ENCODE data around the gene TNS1. TPM values are rescaled to one million over a fixed set of nuclear protein-coding genes. Genes with fewer than 3 reads are reported as not detected.

TNS1 gene
- total and polyA plus RNA-seq, 9 of the 15 experiments (the other 6 are each of a cell fraction or from before 2014, with no cell fraction given), result 0.13 to 2.7 (median 0.77) TPM

GRCh38 chr2:217990389-217990788 is 12.4 kb downstream of the TNS1 start:
- H3K27ac ChIP-seq (ENCODE audit: extremely low read depth, low read depth, low read length), result no peak overlapping the region
- no peak overlapping the region for H3K9ac ChIP-seq (ENCODE audit: insufficient read depth in 1 of 2, low read depth in 2 of 2, low read length in 2 of 2)
- in situ Hi-C loops (cut with MboI) (no loop called here), intact Hi-C loops (cut with micrococcal nuclease) (no loop called here)
- H3K36me3 ChIP-seq (ENCODE audit: control insufficient read depth, insufficient read depth, low read length), result no peaks in the 10 kb centered on the region
- no peaks in the 10 kb centered on the region for H3K9me1 ChIP-seq (ENCODE audit: control insufficient read depth, insufficient read depth, low read length)
- ChIA-PET POLR2A (no interaction called here), CTCF (ENCODE audit: low intra/inter-chr PET ratio) (no interaction called here)
- H4K20me1 ChIP-seq (replicated peaks; ENCODE audit: control insufficient read depth, insufficient read depth, low read length), result 0 out of 2 replicates have a peak, but pooled peaks cover 4% of the 10 kb centered on the region
- no peak overlapping the region for H3K4me2 ChIP-seq (ENCODE audit: insufficient read depth, low read length)
- ATAC-seq (no peak), DNase-seq (ENCODE audit: extremely low read depth in 1 of 4, low spot score in 3 of 4) (no peak), FAIRE-seq (no peak)
- H3K9me3 ChIP-seq (replicated peaks; ENCODE audit: control insufficient read depth, insufficient read depth, low read depth, low read length), result no peaks in the 10 kb centered on the region
- no peak overlapping the region for H2AFZ ChIP-seq (ENCODE audit: low read depth, low read length)
- no peak overlapping the region for H3K4me3 ChIP-seq
- peaks cover 0 to 25% of the 10 kb centered on the region in 2 experiments; a peak in 2 of 5 replicates for H3K27me3 ChIP-seq (ENCODE audit: control insufficient read depth in 2 of 2, insufficient read depth in 2 of 2, low read length in 2 of 2)
- TF ChIP-seq ZNF551 (CRISPR knock-in tag; IDR thresholded peaks at IDR 0.05) (no peak), ATF3 (IDR thresholded peaks at IDR 0.05) (no peak), ATF3 (CRISPR knock-in tag; conservative IDR thresholded peaks at IDR 0.05) (no peak)
- H3K79me2 ChIP-seq (ENCODE audit: control insufficient read depth, insufficient read depth, low read length), result no peaks in the 10 kb centered on the region
- no peaks in the 10 kb centered on the region for H3K4me1 ChIP-seq (replicated peaks in 1 of 2; ENCODE audit: control insufficient read depth in 2 of 2, insufficient read depth in 2 of 2, low read length in 2 of 2)
- BruUV-seq (replicated peaks), result no TSS peak
- WGBS (ENCODE audit: insufficient coverage, low coverage, missing lambda C conversion rate), result 0% methylated on average over 3 of the region's 3 CpGs

- no peak overlapping the region for H3K4me3 ChIP-seq
- ATAC-seq (no peak), FAIRE-seq (no peak), DNase-seq (ENCODE audit: extremely low read depth in 1 of 4, low spot score in 3 of 4) (no peak)
- in situ Hi-C loops (cut with MboI), result loop anchor here (5.0 kb wide), 1 partner anchor 202 kb away; no protein-coding TSS in a partner anchor
- H3K9me1 ChIP-seq (ENCODE audit: control insufficient read depth, insufficient read depth, low read length), result no peaks in the 10 kb centered on the region
- no peaks in the 10 kb centered on the region for H3K79me2 ChIP-seq (ENCODE audit: control insufficient read depth, insufficient read depth, low read length)
- no peaks in the 10 kb centered on the region for H3K4me1 ChIP-seq (replicated peaks in 1 of 2; ENCODE audit: control insufficient read depth in 2 of 2, insufficient read depth in 2 of 2, low read length in 2 of 2)
- WGBS (ENCODE audit: insufficient coverage, low coverage, missing lambda C conversion rate), result 2% methylated on average over 7 of the region's 9 CpGs
- BruUV-seq (replicated peaks), result no TSS peak
- H4K20me1 ChIP-seq (replicated peaks; ENCODE audit: control insufficient read depth, insufficient read depth, low read length), result 0 out of 2 replicates have a peak, but pooled peaks cover 4% of the 10 kb centered on the region
- H3K4me2 ChIP-seq (ENCODE audit: insufficient read depth, low read length), result no peak overlapping the region
- H3K36me3 ChIP-seq (ENCODE audit: control insufficient read depth, insufficient read depth, low read length), result no peaks in the 10 kb centered on the region
- POLR2A ChIA-PET, result no interaction called here
- peaks cover 0 to 25% of the 10 kb centered on the region in 2 experiments; a peak in 2 of 5 replicates for H3K27me3 ChIP-seq (ENCODE audit: control insufficient read depth in 2 of 2, insufficient read depth in 2 of 2, low read length in 2 of 2)
- H3K9ac ChIP-seq (ENCODE audit: insufficient read depth in 1 of 2, low read depth in 2 of 2, low read length in 2 of 2), result no peak overlapping the region
- intact Hi-C loops (cut with micrococcal nuclease), result loop anchor here (5.0 to 10.0 kb wide), 2 partner anchors 75 to 102 kb away; no protein-coding TSS in a partner anchor
- no peak overlapping the region for H3K27ac ChIP-seq (ENCODE audit: extremely low read depth, low read depth, low read length)
- no peaks in the 10 kb centered on the region for H3K9me3 ChIP-seq (replicated peaks; ENCODE audit: control insufficient read depth, insufficient read depth, low read depth, low read length)
- H2AFZ ChIP-seq (ENCODE audit: low read depth, low read length), result no peak overlapping the region
- CTCF ChIA-PET (ENCODE audit: low intra/inter-chr PET ratio), result interaction anchor here (1.2 to 1.9 kb wide), 3 partner anchors 46 to 204 kb away, joined by 3 to 13 read pairs (median 11); no protein-coding TSS in a partner anchor
- no peak for TF ChIP-seq RERE (CRISPR knock-in tag; IDR thresholded peaks at IDR 0.05; ENCODE audit: borderline replicate concordance)
- no peak for TF ChIP-seq IRF1 (CRISPR knock-in tag; IDR thresholded peaks at IDR 0.05; ENCODE audit: borderline replicate concordance)
- TF ChIP-seq ERF (CRISPR knock-in tag; IDR thresholded peaks at IDR 0.05), result no peak
Measured at GRCh38 chr2:217989221-217989948, 13.4 kb downstream of the TNS1 start.

Data from K562 (cell line).